ENCODE measurements around the gene PHLPP1. TPM values are rescaled to one million over a fixed set of nuclear protein-coding genes. Genes with fewer than 3 reads are reported as not detected.

The PHLPP1 gene
- 7.2 and 14.1 TPM in 2 replicates for total RNA-seq (ENCODE audit: low replicate concordance)

- TF ChIP-seq CTCF (IDR thresholded peaks at IDR 0.05; ENCODE audit: insufficient read depth, low read length): no peak
- no peak for DNase-seq (ENCODE audit: low read depth)
Measured at GRCh38 chr18:62715436-62715758, at the start of gene PHLPP1. TSS of gene PHLPP1 (plus strand) at chr18:62715541. CDS start at chr18:62715684, 143 bp downstream.

GRCh38 chr18:62669225-62669624 lies 46.1 kb upstream of the PHLPP1 start:
- no peak for DNase-seq (ENCODE audit: low read depth)
- H3K4me3 ChIP-seq (ENCODE audit: low read depth, low read length): no peak overlapping the region
- TF ChIP-seq CTCF (IDR thresholded peaks at IDR 0.05; ENCODE audit: insufficient read depth, low read length): no peak

More at GRCh38 chr18:62715436-62715758, at the start of gene PHLPP1:
- H3K4me3 ChIP-seq (ENCODE audit: low read depth, low read length): peak within 1 kb of the TSS; percentile 75

- no peak for TF ChIP-seq CTCF (IDR thresholded peaks at IDR 0.05; ENCODE audit: insufficient read depth, low read length)
Measured at GRCh38 chr18:62670573-62670972, 44.8 kb upstream of the PHLPP1 start.

GRCh38 chr18:62672600-62672999 lies 42.7 kb upstream of the PHLPP1 start:
- no peak overlapping the region for H3K4me3 ChIP-seq (ENCODE audit: low read depth, low read length)
- no peak for TF ChIP-seq CTCF (IDR thresholded peaks at IDR 0.05; ENCODE audit: insufficient read depth, low read length)
- no peak for DNase-seq (ENCODE audit: low read depth)

More at GRCh38 chr18:62670573-62670972, 44.8 kb upstream of the PHLPP1 start:
- H3K4me3 ChIP-seq (ENCODE audit: low read depth, low read length): no peak overlapping the region
- no peak for DNase-seq (ENCODE audit: low read depth)

- DNase-seq (ENCODE audit: low read depth): no peak
- no peak overlapping the region for H3K4me3 ChIP-seq (ENCODE audit: low read depth, low read length)
- no peak for TF ChIP-seq CTCF (IDR thresholded peaks at IDR 0.05; ENCODE audit: insufficient read depth, low read length)
Measured at GRCh38 chr18:62678847-62679485, 36.4 kb upstream of the PHLPP1 start.

- no peak for TF ChIP-seq CTCF (IDR thresholded peaks at IDR 0.05; ENCODE audit: insufficient read depth, low read length)
- no peak for DNase-seq (ENCODE audit: low read depth)
Measured at GRCh38 chr18:62682371-62682770, 33.0 kb upstream of the PHLPP1 start.

GRCh38 chr18:62683935-62684334 lies 31.4 kb upstream of the PHLPP1 start:
- H3K4me3 ChIP-seq (ENCODE audit: low read depth, low read length): no peak overlapping the region
- TF ChIP-seq CTCF (IDR thresholded peaks at IDR 0.05; ENCODE audit: insufficient read depth, low read length): no peak
- no peak for DNase-seq (ENCODE audit: low read depth)

More at GRCh38 chr18:62682371-62682770, 33.0 kb upstream of the PHLPP1 start:
- H3K4me3 ChIP-seq (ENCODE audit: low read depth, low read length): no peak overlapping the region
